ENCODE measurements around the gene BEND4.
"Not testable (repeated sequence)": the region's sequence is repeated elsewhere in the genome, so short reads cannot be mapped to it uniquely, and the experiment has no call there.

BEND4 gene

DNA sequence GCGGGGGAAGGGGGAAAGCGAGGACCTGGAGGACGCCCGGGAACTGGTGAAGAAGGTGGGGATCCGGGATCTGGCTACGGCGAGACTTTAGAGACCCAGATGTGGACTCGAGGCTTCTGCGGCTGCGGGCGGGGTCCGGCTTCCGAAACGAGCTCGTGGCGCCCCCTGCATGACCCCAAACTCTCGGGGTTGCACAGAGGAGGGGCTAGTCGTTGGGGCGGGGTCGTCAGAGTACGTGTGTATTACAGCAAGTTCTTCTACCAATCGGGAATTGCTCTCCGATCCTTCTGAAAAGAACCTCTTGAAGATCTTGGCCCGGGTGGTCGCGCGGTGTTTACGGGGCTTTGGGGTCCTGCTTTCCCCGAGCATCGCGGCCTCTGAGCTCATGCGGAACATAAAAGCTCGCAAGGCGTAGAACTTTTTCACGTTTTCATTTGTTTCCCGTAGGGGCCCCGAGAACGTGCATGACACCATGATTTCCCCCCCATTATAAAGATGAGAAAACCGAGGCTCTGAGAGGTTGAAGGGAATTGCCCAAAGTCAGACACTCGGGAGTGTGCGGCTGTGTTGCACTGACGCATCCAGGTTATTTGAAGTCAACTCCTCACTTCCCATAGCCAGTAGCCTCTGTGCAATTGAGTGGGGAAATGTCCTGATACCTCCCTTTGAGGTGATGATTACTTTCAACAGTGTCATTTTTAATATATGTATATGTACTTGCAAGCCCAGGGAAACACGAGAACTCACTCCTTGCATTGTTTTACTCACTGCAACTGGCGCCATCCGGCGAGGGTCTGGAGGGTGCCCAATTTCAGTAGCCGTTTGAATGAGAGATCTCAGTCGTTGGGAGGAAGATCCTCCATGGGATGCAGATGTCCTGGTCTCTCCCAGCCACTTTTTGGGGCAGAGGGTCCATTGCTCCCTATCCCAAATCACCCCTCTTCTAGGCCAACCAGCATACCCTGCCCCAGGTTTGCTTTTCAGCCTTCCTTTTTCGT, at the start of gene BEND4:
Gene BEND4 (minus strand): TSS at position 149 of the 998 bp plus-strand sequence. CDS start 512 bp downstream, outside the sequence.
- DNase-seq: peak; percentile 24

DNA sequence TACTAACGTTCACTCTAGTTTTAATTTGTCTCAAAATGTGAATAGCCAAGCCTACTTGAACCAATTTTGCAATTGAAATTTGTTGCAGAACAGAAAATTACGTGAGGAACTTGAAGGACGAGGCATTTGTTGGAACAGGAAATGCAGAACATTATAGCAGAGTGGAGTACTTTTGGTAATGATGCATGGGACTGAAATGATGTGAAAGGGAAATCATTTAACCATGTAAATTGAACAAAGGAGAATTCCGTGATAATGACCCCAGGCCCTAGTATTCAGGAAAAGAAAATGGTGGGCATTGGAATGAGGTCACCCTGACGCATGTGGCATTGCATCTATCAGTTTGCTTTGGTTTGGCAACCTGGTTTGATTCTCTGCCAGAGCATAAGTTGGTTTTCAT, 44.9 kb upstream of the BEND4 start:
- DNase-seq: no peak

- no peak for DNase-seq
These were observed 20.5 kb upstream of the BEND4 start for GRCh38 chr4:42172921-42173320.

DNA sequence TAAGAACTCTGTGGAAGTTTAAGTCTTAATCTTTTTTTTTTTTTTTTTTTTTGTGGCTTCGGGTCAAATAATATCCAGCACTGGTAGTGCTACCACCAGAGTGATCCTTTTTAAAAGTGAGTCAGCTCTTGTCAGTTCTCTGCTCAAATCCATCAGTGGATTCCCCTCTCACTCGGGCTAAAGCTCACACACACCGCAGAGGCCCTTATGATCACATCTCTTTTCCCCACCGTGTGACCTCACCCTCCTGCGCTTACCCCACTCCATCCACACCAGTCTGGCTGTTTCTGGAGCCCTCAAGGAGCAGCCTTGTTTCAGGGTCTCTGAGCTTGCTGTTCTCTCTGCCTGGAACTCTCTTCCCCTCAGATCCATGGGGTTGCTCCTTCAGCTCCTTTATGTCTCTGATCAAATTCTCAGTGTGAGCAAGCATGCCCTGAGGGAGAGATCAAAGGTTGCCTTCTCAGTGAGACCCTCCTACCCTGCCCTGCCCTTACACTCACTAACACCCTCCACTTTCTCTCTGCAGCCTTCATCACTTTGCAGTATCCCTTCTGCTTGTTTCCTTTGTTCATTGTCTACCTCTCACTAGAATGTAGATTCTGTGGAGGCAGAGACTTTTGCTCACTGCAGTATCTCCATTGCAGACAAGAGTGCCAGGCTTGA, 19.8 kb upstream of the BEND4 start:
- DNase-seq: no peak

DNA sequence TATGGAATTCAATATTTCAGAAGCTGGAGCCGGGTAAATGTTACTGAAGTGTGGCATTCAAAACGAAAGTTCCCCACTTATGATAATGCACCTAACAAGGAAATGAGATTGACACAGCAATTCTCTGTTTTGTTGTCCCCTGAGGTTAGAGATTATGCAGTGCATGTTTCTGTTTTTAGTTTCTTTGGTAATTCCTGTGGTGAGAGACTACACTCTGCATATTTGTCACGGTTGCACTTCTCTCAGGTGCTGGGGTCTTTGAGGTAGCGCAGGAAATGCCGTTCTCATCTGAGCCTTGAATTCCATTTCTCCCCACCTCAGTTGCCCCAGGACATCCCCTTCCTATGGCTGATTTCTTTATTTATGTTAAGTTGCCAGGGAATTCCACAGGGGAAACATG, 15.3 kb upstream of the BEND4 start:
- DNase-seq: no peak

- DNase-seq: not testable (repeated sequence)
These were observed 13.7 kb upstream of the BEND4 start for GRCh38 chr4:42166186-42166585.

- no peak for DNase-seq
These were observed 7.0 kb upstream of the BEND4 start for GRCh38 chr4:42159271-42160001.

- peak; percentile 46 for DNase-seq
These were observed 618 bp downstream of the BEND4 start for GRCh38 chr4:42151568-42152506.

DNA sequence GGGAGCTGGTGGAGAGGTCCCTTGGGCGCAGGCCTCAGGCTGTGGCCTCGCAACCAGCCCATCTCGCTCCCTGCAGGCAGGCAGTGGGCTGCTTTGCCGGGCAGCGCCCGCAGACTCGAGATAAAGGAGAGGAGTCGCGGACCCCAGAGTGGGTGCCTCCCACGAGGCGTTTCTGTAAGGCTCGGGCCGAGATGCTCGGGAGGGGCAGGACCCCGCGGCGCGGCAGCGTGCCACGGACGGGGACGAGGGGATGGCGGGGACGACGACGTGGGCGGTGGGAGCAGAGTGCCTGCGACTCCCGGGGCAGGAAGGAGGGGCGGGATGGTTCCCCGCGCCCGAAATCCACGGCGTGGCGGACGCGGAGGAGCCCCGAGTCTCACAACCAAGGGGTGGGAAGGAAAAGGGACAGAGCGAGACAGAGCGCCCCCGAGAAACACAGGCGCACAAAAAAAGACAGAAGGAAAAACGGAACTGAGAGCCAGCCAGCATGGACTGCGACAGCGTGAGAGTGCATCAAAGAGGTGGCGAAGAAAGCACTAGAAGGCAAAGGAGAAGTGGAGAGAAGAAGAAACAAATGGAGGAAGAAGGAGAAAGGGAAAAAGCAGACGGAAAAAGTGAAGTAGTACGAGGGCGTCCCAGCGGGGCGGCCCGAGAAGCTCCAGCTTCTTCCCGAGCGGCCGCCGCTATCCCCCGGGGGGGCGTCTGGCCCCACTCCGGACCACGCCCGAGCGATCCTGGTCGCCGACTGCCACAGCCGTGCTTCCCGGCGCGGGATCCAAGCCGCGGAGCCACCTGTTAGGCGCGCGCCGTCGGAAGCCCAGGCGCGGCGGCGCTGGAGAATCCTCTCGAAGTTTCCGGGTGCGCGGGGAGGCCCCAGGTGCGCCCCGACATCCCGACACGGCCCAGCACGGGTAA, 1.5 kb downstream of the BEND4 start:
- peak; percentile 22 for DNase-seq

GRCh38 chr4:42149004-42149403, 3.5 kb downstream of the BEND4 start:
- DNase-seq: no peak

- DNase-seq: no peak
These were observed 4.0 kb downstream of the BEND4 start for GRCh38 chr4:42148425-42148824.

GRCh38 chr4:42144028-42144427, 8.4 kb downstream of the BEND4 start:
- DNase-seq: no peak

DNA sequence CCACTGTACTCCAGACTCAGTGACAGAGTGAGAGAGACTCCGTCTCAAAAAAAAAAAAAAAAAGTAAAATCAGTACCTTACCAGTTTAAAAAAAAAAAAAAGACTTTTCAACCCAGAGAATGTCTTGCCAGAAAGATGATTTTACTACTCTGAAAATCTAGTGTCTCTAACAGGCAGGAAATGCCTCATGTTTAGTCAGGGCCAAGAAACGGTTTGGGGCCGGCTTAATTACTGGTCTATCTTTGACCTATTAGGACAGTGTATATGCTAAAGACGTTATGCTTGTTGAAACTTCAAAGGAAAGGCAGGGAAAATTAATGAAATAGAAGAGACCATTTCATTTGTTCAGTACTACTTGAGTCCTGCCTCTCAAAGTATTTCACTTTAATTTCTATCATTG, 9.9 kb downstream of the BEND4 start:
- DNase-seq: no peak

GRCh38 chr4:42136371-42136770, 16.1 kb downstream of the BEND4 start:
- no peak for DNase-seq

- DNase-seq: no peak
These were observed 19.4 kb downstream of the BEND4 start for GRCh38 chr4:42133006-42133405.

DNA sequence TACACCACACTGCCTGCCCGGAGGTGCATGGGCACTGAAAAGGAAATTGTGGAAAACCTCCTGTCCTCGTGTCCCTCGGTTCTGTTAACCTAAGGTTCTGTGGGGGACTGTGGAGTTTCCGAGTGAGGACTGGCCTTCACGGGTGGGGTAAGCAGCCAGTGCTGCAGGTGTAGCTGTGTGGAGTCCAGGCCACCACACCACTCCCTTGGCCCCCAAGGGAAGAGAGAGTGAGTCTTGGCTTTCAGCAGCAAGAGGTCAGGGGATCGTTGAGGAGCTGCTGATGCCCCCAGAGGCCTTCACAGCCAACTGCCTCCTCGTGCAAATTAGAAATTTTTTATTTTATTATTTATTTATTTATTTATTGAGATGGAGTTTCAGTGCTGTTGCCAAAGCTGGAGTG, 20.4 kb downstream of the BEND4 start:
- no peak for DNase-seq

GRCh38 chr4:42123071-42123644, 29.3 kb downstream of the BEND4 start:
- DNase-seq: no peak

GRCh38 chr4:42122237-42122636, 30.2 kb downstream of the BEND4 start:
- no peak for DNase-seq

DNA sequence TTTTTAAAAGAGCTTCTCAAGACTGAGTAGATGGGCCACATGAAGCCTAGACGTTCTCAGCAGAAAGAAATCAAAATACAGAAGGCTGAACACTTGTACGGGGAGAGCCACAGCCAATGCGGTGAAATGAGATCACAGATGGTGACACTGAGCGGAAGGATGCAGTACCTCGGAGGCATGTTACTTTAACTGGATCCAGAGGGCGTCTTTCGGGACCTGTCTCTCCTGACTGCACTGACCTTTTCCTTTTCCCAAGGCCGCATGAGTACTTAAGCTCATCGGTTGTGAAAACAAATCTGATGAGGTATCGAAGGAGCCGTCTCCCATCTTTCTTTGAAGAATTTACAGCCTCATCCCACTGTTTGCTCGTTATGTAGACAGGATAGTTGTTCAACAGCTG, 32.6 kb downstream of the BEND4 start:
- no peak for DNase-seq

DNA sequence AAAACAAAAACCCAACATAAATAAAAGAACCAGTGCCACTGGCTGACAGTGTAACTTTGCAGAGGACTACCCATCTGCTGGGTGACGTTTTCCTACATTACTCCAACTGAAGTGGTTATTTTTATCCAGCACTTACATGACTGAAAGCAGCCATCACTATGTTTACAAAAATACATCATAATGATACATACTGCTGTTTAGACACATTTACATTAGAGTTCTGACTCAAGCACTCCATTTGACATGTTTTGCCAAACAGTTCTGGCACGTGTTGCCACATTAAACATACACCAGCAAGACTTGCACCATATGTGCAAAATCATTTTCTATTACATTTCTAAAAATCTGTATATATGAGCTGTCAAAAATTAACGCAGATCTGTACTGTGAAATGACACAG, 39.6 kb downstream of the BEND4 start:
- DNase-seq: no peak

DNA sequence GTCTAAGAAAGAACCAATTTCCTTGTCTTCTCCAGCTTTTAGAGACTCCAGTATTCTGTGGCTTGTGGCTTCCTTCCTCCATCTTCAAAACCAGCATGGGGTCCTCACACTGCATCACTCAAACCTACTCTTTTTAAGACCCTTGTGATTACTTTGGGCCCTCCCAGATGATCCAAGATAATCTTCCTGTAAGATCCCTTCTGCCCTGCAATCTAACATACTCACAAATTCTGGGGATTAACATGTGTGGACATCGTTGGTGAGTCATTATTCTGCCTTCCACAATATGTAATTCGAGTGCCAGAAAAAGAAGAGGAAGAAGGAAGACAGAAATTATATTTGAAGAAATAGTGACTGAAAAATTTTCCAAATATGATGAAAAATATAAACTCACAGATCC, 47.9 kb downstream of the BEND4 start:
- no peak for DNase-seq
